H9 (cell line): ENCODE data around the gene TIMM17A. TPM values are rescaled to one million over a fixed set of nuclear protein-coding genes. Genes with fewer than 3 reads are reported as not detected.

Source experiments
- DNase-seq: peaks from one replicate; pipeline ENCODE4 v3.0.0-alpha.2; 2017
- H2AFZ ChIP-seq: one replicate; pipeline ENCODE4 v1.6.1; 2013; ENCODE audit warnings: mild to moderate bottlenecking, low read length, control low read depth, moderate library complexity
- H2AK5ac ChIP-seq: 2 replicates; pipeline ENCODE4 v1.6.1; 2013; ENCODE audit warnings: low read length, control low read depth, mixed read lengths; ENCODE audit not compliant: insufficient read length
- H2BK120ac ChIP-seq: one replicate; pipeline ENCODE4 v1.6.1; 2013; ENCODE audit warnings: low read depth, mild to moderate bottlenecking, low read length, control low read depth, inconsistent platforms; ENCODE audit not compliant: poor library complexity, severe bottlenecking
- H2BK12ac ChIP-seq: 2 replicates; pipeline ENCODE4 v1.6.1; 2013; ENCODE audit warnings: low read length, control low read depth, mixed read lengths, low read depth; ENCODE audit not compliant: insufficient read length
- H2BK15ac ChIP-seq: 2 replicates; pipeline ENCODE4 v1.6.1; 2013; ENCODE audit warnings: low read depth, low read length, control low read depth
- H2BK20ac ChIP-seq: one replicate; pipeline ENCODE4 v1.6.1; 2013; ENCODE audit warnings: low read depth, mild to moderate bottlenecking, low read length, control low read depth, inconsistent platforms; ENCODE audit not compliant: poor library complexity, severe bottlenecking
- H2BK5ac ChIP-seq: 2 replicates; pipeline ENCODE4 v1.6.1; 2013; ENCODE audit warnings: low read length, control low read depth, mixed read lengths; ENCODE audit not compliant: insufficient read length
- H3K14ac ChIP-seq: 2 replicates; pipeline ENCODE4 v1.6.1; 2013; ENCODE audit warnings: low read length, control low read depth; ENCODE audit not compliant: insufficient read depth
- H3K18ac ChIP-seq: 2 replicates; pipeline ENCODE4 v1.6.1; 2013; ENCODE audit warnings: low read depth, mild to moderate bottlenecking, mixed read lengths, low read length, control low read depth; ENCODE audit not compliant: insufficient read length
- H3K23ac ChIP-seq: 2 replicates; pipeline ENCODE4 v1.6.1; 2013; ENCODE audit warnings: low read length, control low read depth, mixed read lengths, low read depth; ENCODE audit not compliant: insufficient read length
- H3K23me2 ChIP-seq: 2 replicates; pipeline ENCODE4 v1.6.1; 2013; ENCODE audit warnings: low read depth, mild to moderate bottlenecking, mixed read lengths, low read length, control low read depth; ENCODE audit not compliant: insufficient read length, poor library complexity, severe bottlenecking
- H3K27ac ChIP-seq: 2 replicates; pipeline ENCODE4 v1.5.1; 2013; ENCODE audit warnings: low read length, control low read depth, mixed read lengths, low read depth; ENCODE audit not compliant: insufficient read length
- H3K27me3 ChIP-seq: 2 replicates; pipeline ENCODE4 v1.6.1; 2013; ENCODE audit warnings: low read length, control low read depth, inconsistent platforms; ENCODE audit not compliant: insufficient read depth
- H3K4ac ChIP-seq: 2 replicates; pipeline ENCODE4 v1.6.1; 2013; ENCODE audit warnings: low read depth, mild to moderate bottlenecking, control low read depth, inconsistent platforms, low read length, moderate library complexity
- H3K4me1 ChIP-seq: 2 replicates; pipeline ENCODE4 v1.6.1; 2013; ENCODE audit warnings: low read length, control low read depth, inconsistent platforms; ENCODE audit not compliant: insufficient read depth
- H3K4me2 ChIP-seq: 2 replicates; pipeline ENCODE4 v1.6.1; 2013; ENCODE audit warnings: low read length, control low read depth, mixed read lengths; ENCODE audit not compliant: insufficient read length, insufficient read depth
- H3K56ac ChIP-seq: 2 replicates; pipeline ENCODE4 v1.6.1; 2013; ENCODE audit warnings: low read depth, mild to moderate bottlenecking, mixed read lengths, low read length, control low read depth; ENCODE audit not compliant: insufficient read length
- H3K79me1 ChIP-seq: 2 replicates; pipeline ENCODE4 v1.6.1; 2013; ENCODE audit warnings: low read depth, mild to moderate bottlenecking, moderate library complexity, low read length, control low read depth, inconsistent platforms; ENCODE audit not compliant: insufficient read depth, poor library complexity, severe bottlenecking
- H3K79me2 ChIP-seq: 2 replicates; pipeline ENCODE4 v1.6.1; 2013; ENCODE audit warnings: low read length, control low read depth, inconsistent platforms; ENCODE audit not compliant: insufficient read depth
- H3K9ac ChIP-seq: 2 replicates; pipeline ENCODE4 v1.6.1; 2013; ENCODE audit warnings: low read length, control low read depth, mixed read lengths; ENCODE audit not compliant: insufficient read length; ENCODE audit errors: extremely low read depth
- H3K9me3 ChIP-seq: one replicate; pipeline ENCODE4 v1.6.1; 2013; ENCODE audit warnings: low read depth, low read length, inconsistent platforms; ENCODE audit not compliant: control insufficient read depth
- H3T11ph ChIP-seq: one replicate; pipeline ENCODE4 v1.6.1; 2013; ENCODE audit warnings: mild to moderate bottlenecking, low read length, control low read depth, inconsistent platforms
- H4K20me1 ChIP-seq: one replicate; pipeline ENCODE4 v1.6.1; 2013; ENCODE audit not compliant: control insufficient read depth, insufficient read length, insufficient read depth
- H4K5ac ChIP-seq: 2 replicates; pipeline ENCODE4 v1.6.1; 2013; ENCODE audit warnings: low read depth, mild to moderate bottlenecking, mixed read lengths, low read length, control low read depth; ENCODE audit not compliant: insufficient read length
- H4K8ac ChIP-seq: replicated peaks from 2 replicates; pipeline ENCODE4 v1.6.1; 2013; ENCODE audit warnings: low read length, control low read depth, mixed read lengths, low read depth; ENCODE audit not compliant: insufficient read length
- H4K91ac ChIP-seq: 2 replicates; pipeline ENCODE4 v1.6.1; 2013; ENCODE audit warnings: low read depth, mild to moderate bottlenecking, moderate library complexity, mixed read lengths, low read length, control low read depth; ENCODE audit not compliant: insufficient read length
- H3K27ac Mint-ChIP-seq, 3 experiments: 2 replicates in 2 of 3; 3 replicates in 1 of 3; pipeline ENCODE4 v1.8.0; 2020 to 2021; ENCODE audit warnings: mixed read lengths in 3 of 3, mild to moderate bottlenecking in 1 of 3, moderate library complexity in 1 of 3
- H3K27me3 Mint-ChIP-seq: 2 replicates; pipeline ENCODE4 v1.8.0; 2021; ENCODE audit warnings: low read depth, mild to moderate bottlenecking, moderate library complexity, mixed read lengths
- H3K36me3 Mint-ChIP-seq, 3 experiments: 2 replicates in 2 of 3; 3 replicates in 1 of 3; pipeline ENCODE4 v1.8.0; 2020 to 2021; ENCODE audit warnings: low read depth in 3 of 3, mixed read lengths in 3 of 3; ENCODE audit not compliant: insufficient read depth in 1 of 3
- H3K4me1 Mint-ChIP-seq, 2 experiments: 2 replicates each; pipeline ENCODE4 v1.8.0; 2020; ENCODE audit warnings: mixed read lengths in 2 of 2
- H3K4me3 Mint-ChIP-seq, 2 experiments: 2 replicates in 1 of 2; 3 replicates in 1 of 2; pipeline ENCODE4 v1.8.0; 2020 to 2021; ENCODE audit warnings: mild to moderate bottlenecking in 2 of 2, mixed read lengths in 2 of 2, moderate library complexity in 1 of 2
- H3K9me3 Mint-ChIP-seq, 2 experiments: 2 replicates in 1 of 2; 3 replicates in 1 of 2; pipeline ENCODE4 v1.8.0; 2020; ENCODE audit warnings: mild to moderate bottlenecking in 2 of 2, mixed read lengths in 2 of 2, moderate library complexity in 1 of 2
- CTCF ChIP-seq: fragments of 200-600 bp; sonication (generic); conservative IDR thresholded peaks from 3 replicates; pipeline ENCODE4 v1.8.0; 2021; ENCODE audit warnings: antibody characterized with exemption, mild to moderate bottlenecking
- WGBS: extraction: QIAGEN DNeasy Blood & Tissue Kit; methylation state at CpG from one replicate; pipeline ENCODE4 v1.1.7; 2013; ENCODE audit warnings: missing lambda C conversion rate, low lambda C conversion rate, mixed read lengths; ENCODE audit not compliant: insufficient read length; ENCODE audit errors: extremely low coverage; 5-methylcytosine and 5-hydroxymethylcytosine counted together
- total RNA-seq: library from RNA; stranded (reverse); gene quantifications from 2 replicates; pipeline ENCODE4 v1.2.1, GENCODE V29; 2021

TIMM17A gene
- total RNA-seq, 1 experiment from 2014 or later, result 60.9 TPM

- no peak overlapping the region for H3K4me3 Mint-ChIP-seq
- H3K23me2 ChIP-seq, result no peaks in the 10 kb centered on the region
- no peak overlapping the region for H2BK12ac ChIP-seq
- no peaks in the 10 kb centered on the region for H3K9me3 Mint-ChIP-seq
- no peak overlapping the region for H2BK20ac ChIP-seq
- H3K4ac ChIP-seq, result no peak overlapping the region
- no peak overlapping the region for H3K18ac ChIP-seq
- H3K56ac ChIP-seq, result no peak overlapping the region
- no peak overlapping the region for H2AK5ac ChIP-seq
- H3K27ac Mint-ChIP-seq, result no peak overlapping the region
- H3K23ac ChIP-seq, result no peak overlapping the region
- H4K8ac ChIP-seq, result no peak overlapping the region
- WGBS, result no CpG with 5 or more reads among the region's 6 CpGs
- DNase-seq, result no peak
- no peak overlapping the region for H4K91ac ChIP-seq
- peak overlapping the region; percentile 2; the same call in 1 of the 2 replicates for H3K14ac ChIP-seq
- no peak overlapping the region for H3K4me2 ChIP-seq
- no peaks in the 10 kb centered on the region for H3K9me3 ChIP-seq
- H2BK5ac ChIP-seq, result no peak overlapping the region
- 0 out of 2 replicates have a peak, but pooled peaks cover 1% of the 10 kb centered on the region for H3K27me3 Mint-ChIP-seq
- no peaks in the 10 kb centered on the region; a peak in 1 of 7 replicates for H3K36me3 Mint-ChIP-seq
- no peaks in the 10 kb centered on the region for H3K79me2 ChIP-seq
- H3K27me3 ChIP-seq, result no peaks in the 10 kb centered on the region
- H3K79me1 ChIP-seq, result no peaks in the 10 kb centered on the region
- no peak overlapping the region for H3K9ac ChIP-seq
- H3K4me1 Mint-ChIP-seq, result peaks cover 13 to 16% of the 10 kb centered on the region in 2 experiments
- H3T11ph ChIP-seq, result no peak overlapping the region
- no peak overlapping the region for H2BK120ac ChIP-seq
- H3K27ac ChIP-seq, result no peak overlapping the region
- H3K4me1 ChIP-seq, result no peaks in the 10 kb centered on the region
- no peak overlapping the region for H2AFZ ChIP-seq
- no peaks in the 10 kb centered on the region for H4K20me1 ChIP-seq
- H4K5ac ChIP-seq, result no peak overlapping the region
- TF ChIP-seq CTCF, result no peak
- no peak overlapping the region for H2BK15ac ChIP-seq
These were observed 47.7 kb upstream of the TIMM17A start for GRCh38 chr1:201907621-201908020.
